Ammon's horn (tissue), 1 donor: ENCODE measurements around the gene ZDBF2.
"Not testable (repeated sequence)": the region's sequence is repeated elsewhere in the genome, so short reads cannot be mapped to it uniquely, and the experiment has no call there.

Source experiments
- DNase-seq: peaks from one replicate; pipeline ENCODE4 v3.0.0-alpha.2; 2016; ENCODE audit warnings: low spot score

The ZDBF2 gene

GRCh38 chr2:206259376-206260187, 14.9 kb upstream of the ZDBF2 start:
- no peak for DNase-seq

- DNase-seq = no peak
Measured at GRCh38 chr2:206260188-206261012, 14.1 kb upstream of the ZDBF2 start.

- DNase-seq = no peak
Measured at GRCh38 chr2:206263959-206264603, 10.4 kb upstream of the ZDBF2 start.

GRCh38 chr2:206266130-206267125, 8.0 kb upstream of the ZDBF2 start:
- no peak for DNase-seq

- no peak for DNase-seq
Measured at GRCh38 chr2:206267567-206267966, 6.9 kb upstream of the ZDBF2 start.

GRCh38 chr2:206271065-206271464, 3.4 kb upstream of the ZDBF2 start:
- DNase-seq = no peak

- no peak for DNase-seq
Measured at GRCh38 chr2:206273905-206274304, 558 bp upstream of the ZDBF2 start.

- DNase-seq = peak; percentile 8
Measured at GRCh38 chr2:206275312-206276055, 1.0 kb downstream of the ZDBF2 start.

GRCh38 chr2:206276169-206276942, 1.9 kb downstream of the ZDBF2 start:
- no peak for DNase-seq

GRCh38 chr2:206277503-206277902, 3.0 kb downstream of the ZDBF2 start:
- no peak for DNase-seq

GRCh38 chr2:206282746-206283145, 8.3 kb downstream of the ZDBF2 start:
- no peak for DNase-seq

GRCh38 chr2:206287197-206287596, 12.7 kb downstream of the ZDBF2 start:
- no peak for DNase-seq

GRCh38 chr2:206289391-206289790, 14.9 kb downstream of the ZDBF2 start:
- DNase-seq = no peak

GRCh38 chr2:206296128-206296527, 21.7 kb downstream of the ZDBF2 start:
- DNase-seq = no peak

- not testable (repeated sequence) for DNase-seq
Measured at GRCh38 chr2:206299608-206300007, 25.1 kb downstream of the ZDBF2 start.

- no peak for DNase-seq
Measured at GRCh38 chr2:206305523-206306245, 31.2 kb downstream of the ZDBF2 start.

GRCh38 chr2:206311026-206311425, 36.6 kb downstream of the ZDBF2 start:
- no peak for DNase-seq

- no peak for DNase-seq
Measured at GRCh38 chr2:206316141-206316540, 41.7 kb downstream of the ZDBF2 start.

GRCh38 chr2:206323033-206323432, 48.6 kb downstream of the ZDBF2 start:
- no peak for DNase-seq
